Measurements from ENCODE around the gene FUCA1.
"Not testable (repeated sequence)": the region's sequence is repeated elsewhere in the genome, so short reads cannot be mapped to it uniquely, and the experiment has no call there.

Gene FUCA1

DNA sequence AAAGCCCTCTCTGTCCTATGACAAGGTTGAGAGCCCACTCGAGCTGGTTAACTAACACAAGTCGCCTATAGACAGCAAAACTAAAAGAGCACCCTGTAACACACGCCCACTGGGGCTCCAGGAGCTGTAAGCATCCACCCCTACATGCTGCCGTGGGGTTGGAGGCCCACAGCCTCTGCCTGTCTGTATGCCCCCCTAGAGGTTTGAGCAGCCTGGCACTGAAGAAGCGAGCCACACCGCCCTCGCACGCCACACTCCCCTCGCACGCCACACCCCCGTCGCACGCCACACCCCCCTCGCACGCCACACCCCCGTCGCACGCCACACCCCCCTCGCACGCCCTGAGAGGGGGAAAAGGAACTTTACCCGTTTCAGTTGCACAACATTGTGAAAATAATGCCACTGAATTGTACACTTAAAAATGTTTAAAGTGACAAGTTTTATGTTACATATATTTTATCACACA lies 29.7 kb downstream of the FUCA1 start:
- FAIRE-seq, result no peak
- DNase-seq (ENCODE audit: insufficient read length, low spot score), result peak; percentile 33
- no peak for TF ChIP-seq POLR2A (IDR thresholded peaks at IDR 0.05; ENCODE audit: low read depth, low read length)

DNA sequence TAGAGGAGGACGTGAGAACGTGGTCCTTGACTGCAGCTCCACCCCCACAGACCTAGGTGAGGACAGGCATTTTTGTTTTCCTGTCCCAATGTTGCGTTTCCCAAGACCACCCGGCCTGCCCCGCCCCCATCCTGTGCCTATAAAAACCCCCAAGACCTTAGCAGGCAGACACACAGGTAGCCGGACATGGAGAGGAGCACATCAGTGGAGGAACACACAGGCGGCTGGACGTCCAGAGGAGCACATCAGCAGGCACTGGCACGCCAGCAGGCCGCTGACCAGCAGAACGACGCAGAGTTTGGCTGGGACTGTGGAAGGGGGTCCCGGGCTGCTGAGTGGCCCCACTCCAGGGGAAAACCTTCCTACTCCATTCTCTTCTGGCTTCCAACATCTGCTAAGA lies 30.2 kb downstream of the FUCA1 start:
- no peak for FAIRE-seq

DNA sequence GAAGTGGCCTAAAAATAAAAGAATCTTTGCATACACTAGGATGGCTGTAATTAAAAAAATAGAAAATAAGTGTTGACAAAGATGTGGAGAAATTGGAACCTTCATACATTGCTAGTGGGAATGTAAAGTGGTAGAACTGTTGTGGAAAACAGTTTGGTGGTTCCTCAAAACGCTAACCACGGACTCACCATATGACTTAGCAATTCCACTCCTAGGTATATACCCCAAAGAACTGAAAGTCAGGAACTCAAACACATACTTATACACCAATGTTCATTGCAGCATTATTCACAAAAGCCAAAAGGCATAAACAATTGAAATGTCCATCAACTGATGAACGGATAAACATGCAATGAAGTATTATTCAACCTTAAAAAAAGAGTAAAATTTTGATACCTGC lies 32.1 kb downstream of the FUCA1 start:
- TF ChIP-seq POLR2A (IDR thresholded peaks at IDR 0.05; ENCODE audit: low read depth, low read length), result no peak
- DNase-seq (ENCODE audit: insufficient read length, low spot score) (no peak), FAIRE-seq (no peak)

More for the DNA sequence above, 30.2 kb downstream of the FUCA1 start:
- DNase-seq (ENCODE audit: insufficient read length, low spot score), result no peak
- TF ChIP-seq POLR2A (IDR thresholded peaks at IDR 0.05; ENCODE audit: low read depth, low read length), result no peak

DNA sequence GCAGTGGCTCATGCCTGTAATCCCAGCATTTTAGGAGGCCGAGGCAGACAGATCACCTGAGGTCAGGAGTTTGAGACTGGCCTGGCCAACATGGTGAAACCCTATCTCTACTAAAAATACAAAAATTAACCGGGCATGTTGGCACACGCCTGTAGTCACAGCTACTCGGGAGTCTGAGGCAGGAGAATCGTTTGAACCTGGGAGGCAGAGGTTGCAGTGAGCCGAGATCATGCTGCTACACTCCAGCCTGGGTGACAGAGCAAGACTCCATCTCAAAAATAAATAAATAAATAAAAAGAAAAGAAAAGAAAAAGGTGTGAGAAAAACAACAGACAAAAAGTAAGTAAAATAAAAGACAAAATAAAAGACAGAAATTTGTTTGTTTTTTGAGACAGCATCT lies 33.9 kb downstream of the FUCA1 start:
- not testable (repeated sequence) for DNase-seq (ENCODE audit: insufficient read length, low spot score); FAIRE-seq

DNA sequence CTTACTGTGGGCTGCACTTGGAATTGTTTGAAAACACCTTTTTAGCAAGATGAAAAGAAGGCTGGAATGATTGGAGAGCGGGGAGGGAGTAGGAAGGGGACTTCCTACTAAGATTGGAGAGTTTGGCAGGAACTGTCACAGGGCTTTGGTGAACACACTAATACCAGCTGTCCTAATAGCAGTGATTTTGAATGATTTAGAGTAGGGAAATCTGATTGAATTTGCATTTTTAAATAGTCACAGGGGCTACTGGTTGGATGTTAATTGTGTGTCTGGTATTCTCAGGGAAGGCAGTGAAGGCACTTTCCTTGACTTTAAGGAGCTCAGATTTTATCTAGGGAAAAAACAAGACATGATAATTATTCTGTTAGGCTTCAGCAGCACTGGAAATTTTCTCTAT lies 40.4 kb downstream of the FUCA1 start:
- no peak for FAIRE-seq
- TF ChIP-seq POLR2A (IDR thresholded peaks at IDR 0.05; ENCODE audit: low read depth, low read length), result no peak
- no peak for DNase-seq (ENCODE audit: insufficient read length, low spot score)

DNA sequence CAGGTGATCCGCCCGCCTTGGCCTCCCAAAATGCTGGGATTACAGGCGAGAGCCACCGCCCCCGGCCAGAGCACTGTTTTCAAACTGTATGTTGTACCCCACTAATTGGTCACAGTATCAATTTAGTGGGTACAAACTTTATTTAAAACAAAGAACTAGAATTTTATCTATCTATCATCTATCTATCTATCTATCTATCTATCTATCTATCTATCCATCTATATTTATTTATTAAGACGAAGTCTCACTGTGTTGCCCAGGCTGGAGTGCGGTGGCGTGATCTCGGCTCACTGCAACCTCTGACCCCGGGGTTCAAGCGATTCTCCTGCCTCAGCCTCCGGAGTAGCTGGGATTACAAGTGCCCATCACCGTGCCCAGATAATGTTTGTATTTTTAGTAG lies 41.5 kb downstream of the FUCA1 start:
- not testable (repeated sequence) for DNase-seq (ENCODE audit: insufficient read length, low spot score); FAIRE-seq

DNA sequence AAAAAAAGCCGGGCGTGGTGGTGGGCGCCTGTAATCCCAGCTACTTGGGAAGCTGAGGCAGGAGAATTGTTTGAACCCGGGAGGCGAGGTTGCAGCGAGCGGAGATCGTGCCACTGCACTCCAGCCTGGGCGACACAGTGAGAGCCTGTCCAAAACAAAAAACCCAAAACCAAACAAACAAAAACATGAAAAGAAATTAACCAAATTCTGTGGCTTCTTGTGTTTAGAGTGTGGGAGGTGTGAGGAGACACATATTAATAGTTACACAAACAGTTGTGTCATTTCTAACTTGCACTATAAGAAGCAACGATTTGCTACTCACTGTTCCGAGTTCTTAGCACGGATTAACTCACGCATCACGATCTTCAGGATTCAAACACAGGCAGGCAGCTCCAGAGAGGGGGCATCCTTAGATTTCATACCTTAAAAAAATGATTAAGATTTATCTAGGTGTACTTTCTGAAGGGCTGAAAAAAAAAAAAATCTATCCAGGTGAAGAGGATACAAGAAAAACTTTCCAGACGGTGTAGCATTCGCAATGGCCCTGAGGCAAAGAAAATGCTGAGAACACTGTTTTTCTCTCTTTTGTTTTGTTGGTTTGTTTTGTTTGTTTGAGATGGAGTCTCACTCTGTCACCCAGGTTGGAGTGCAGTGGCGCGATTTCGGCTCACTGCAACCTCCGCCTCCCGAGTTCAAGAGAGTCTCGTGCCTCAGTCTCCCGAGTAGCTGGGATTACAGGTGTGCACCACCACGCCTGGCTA lies 42.1 kb downstream of the FUCA1 start:
- no peak for DNase-seq (ENCODE audit: insufficient read length, low spot score)
- TF ChIP-seq POLR2A (IDR thresholded peaks at IDR 0.05; ENCODE audit: low read depth, low read length), result no peak
- no peak for FAIRE-seq

DNA sequence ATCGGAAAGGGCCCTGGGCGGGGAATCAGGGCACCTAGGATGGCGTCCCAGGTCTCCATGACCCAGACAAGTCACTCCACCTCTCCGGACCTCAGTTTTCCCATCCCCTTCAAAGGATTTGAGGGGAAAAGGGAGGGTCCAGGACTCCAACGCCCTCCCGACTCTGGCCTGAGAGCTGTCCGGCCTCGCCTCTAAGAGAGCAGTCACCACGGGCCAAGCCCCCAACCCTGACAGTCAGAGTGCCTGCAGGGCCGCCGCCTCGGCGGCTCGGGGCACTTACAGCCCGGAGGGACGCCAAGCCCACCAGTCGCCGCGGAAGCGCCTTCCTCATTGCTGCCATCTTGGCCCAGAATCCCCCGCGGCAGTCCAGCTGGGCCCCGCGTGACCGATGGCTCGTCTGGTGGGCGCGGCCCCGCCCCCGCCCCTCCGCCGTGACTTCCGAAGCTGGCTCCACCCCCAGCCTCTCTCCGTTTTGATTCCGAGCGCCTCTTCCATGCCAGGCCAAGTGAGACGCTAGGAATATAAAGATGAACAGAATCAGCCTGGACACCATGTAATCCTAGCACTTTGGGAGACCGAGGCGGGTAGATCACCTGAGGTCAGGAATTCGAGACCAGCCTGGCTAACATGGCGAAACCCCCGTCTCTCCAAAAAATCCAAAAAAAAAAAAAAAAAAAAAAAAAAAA lies 42.9 kb downstream of the FUCA1 start, which contains the start of gene HMGCL:
HMGCL (minus strand) TSS at position 354 of the 686 bp plus-strand sequence; CDS start at position 340, 14 bp downstream.
- TF ChIP-seq POLR2A (IDR thresholded peaks at IDR 0.05; ENCODE audit: low read depth, low read length), result peak; percentile 86
- FAIRE-seq (peak; percentile 84), DNase-seq (ENCODE audit: insufficient read length, low spot score) (peak; percentile 79)

DNA sequence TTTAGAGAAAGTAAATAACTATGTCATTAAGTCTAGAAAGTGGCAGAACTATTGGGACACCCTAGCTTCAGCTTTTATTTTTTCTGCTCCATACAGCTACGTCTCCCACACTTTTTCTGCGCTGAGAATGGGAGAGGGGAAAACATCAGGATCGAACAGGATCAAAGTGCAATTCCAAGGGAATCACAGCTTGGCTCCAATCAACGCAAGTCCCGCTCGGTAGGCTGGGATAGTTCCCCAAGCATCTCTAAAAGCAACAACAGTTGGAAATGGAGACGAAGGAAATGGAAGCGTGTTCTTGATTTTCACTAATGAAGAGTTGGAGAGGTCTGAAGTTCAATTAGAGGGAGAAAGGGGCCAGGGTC lies 43.4 kb downstream of the FUCA1 start:
- DNase-seq (ENCODE audit: insufficient read length, low spot score), result no peak
- no peak for TF ChIP-seq POLR2A (IDR thresholded peaks at IDR 0.05; ENCODE audit: low read depth, low read length)
- no peak for FAIRE-seq

DNA sequence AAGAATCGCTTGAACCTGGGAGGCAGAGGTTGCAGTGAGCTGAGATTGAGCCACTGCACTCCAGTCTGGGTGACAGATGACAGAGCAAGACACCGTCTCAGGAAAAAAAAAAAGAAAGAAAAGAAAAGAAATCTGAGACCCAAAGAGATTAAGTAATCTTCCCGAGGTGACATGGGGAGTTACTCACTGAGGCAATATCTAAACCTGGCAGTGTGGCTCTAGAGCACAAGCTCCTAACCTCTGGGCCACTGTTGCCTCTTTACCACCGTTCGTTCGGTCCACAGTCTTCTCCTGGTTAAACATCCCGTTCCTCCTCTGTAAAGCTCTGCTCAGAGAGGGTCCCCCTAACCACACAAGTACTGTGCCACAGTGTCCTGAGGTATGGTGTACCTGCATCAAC lies 44.3 kb downstream of the FUCA1 start:
- no peak for FAIRE-seq
- no peak for TF ChIP-seq POLR2A (IDR thresholded peaks at IDR 0.05; ENCODE audit: low read depth, low read length)
- no peak for DNase-seq (ENCODE audit: insufficient read length, low spot score)

DNA sequence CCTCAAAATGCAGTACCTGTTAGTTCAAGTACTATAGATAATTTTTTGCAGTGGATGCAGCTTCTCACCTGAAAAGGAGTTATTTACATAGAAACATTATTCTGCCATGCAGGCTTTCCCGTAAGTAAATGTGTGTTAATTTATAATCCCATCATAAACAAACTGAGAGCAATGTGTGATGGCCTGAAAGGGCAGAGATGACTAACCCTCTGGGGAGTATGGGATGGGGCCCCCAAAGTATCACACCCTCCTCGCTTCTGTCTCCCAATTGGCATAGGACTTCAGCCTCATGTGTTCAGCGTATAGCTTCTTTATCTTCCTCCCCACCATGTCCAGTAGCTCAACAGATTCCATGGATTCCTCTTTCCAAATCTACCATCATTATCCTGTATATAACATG lies 50.5 kb downstream of the FUCA1 start:
- no peak for DNase-seq (ENCODE audit: insufficient read length, low spot score)
- TF ChIP-seq POLR2A (IDR thresholded peaks at IDR 0.05; ENCODE audit: low read depth, low read length), result no peak
- FAIRE-seq, result no peak

DNA sequence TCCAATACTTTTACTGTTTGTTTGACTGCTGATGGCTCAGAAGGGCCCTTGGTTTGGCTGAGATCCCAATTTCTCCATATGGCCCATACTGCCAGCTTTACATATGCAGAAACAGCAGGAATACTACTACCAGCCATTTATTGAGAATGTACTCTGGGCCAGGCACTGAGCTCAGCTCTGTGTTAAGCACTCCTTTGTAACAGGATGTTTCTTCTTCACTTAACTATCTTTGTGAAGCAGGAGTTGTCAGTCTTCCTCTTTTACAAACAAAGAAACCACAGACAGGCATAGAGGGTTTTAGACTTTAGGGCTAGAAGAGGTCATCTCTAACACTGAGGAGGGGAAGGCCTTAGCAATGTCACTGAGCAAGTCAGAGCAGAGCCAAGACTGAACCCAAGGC lies 51.2 kb downstream of the FUCA1 start:
- DNase-seq (ENCODE audit: insufficient read length, low spot score) (no peak), FAIRE-seq (no peak)
- TF ChIP-seq POLR2A (IDR thresholded peaks at IDR 0.05; ENCODE audit: low read depth, low read length), result no peak

DNA sequence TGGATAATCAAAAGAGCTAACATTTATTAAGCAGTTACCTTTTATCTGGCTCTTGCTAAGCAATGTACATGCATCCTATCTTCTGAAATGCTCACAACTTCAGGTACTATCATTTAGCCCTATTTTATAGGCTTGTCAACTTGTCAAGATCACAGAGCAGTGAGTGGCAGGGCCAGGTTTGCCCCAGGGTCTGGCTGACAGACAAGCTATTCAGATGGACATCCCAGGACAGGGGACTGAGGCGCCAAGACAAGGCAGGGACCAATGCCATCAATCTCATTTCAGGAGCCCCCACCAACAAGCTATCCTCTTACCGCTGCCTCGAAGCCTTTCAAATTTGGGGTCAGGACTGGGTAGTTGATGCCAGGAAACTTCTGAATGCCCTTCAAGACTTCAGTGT lies 51.7 kb downstream of the FUCA1 start:
- TF ChIP-seq POLR2A (IDR thresholded peaks at IDR 0.05; ENCODE audit: low read depth, low read length), result no peak
- DNase-seq (ENCODE audit: insufficient read length, low spot score) (no peak), FAIRE-seq (no peak)

DNA sequence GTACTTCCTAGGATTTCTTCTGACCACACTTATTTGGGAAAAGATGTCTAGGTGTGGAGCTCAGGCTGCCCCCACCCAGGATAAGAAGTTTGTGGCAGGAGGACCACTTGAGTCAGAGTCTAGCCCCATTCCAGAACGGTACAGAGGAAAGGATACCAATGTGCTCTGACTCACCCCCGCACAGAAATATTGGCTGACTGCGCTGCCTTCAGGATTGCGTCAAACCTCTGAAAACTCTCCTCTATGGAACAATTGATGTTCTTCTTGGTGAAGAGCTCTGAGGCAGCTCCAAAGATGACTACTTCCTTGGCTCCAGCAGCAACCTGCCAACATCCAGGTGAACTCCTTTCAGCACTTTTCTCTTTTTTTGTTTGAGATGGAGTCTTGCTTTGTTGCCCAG lies 54.1 kb downstream of the FUCA1 start:
- FAIRE-seq (no peak), DNase-seq (ENCODE audit: insufficient read length, low spot score) (no peak)
- TF ChIP-seq POLR2A (IDR thresholded peaks at IDR 0.05; ENCODE audit: low read depth, low read length), result no peak

Data from H54 (cell line).